VCaP (cell line): ENCODE measurements around the gene GPD1.
A peak's percentile ranks its signal among the peaks of the same experiment; 100 is the strongest.

Source experiments
- H3K27ac ChIP-seq: fragments of 450-650 bp; 2 replicates; pipeline ENCODE4 v1.5.1; 2017
- CTCF ChIP-seq: fragments of 450-650 bp; conservative IDR thresholded peaks from 2 replicates; pipeline ENCODE4 v1.5.1; 2017; ENCODE audit warnings: mild to moderate bottlenecking, moderate library complexity

The GPD1 gene

GRCh38 chr12:50084775-50085614 lies 18.8 kb upstream of the GPD1 start, which contains the start of gene SMARCD1:
Gene SMARCD1 (plus strand): TSS chr12:50085342. CDS start chr12:50085370, 28 bp downstream.
- peak; percentile 87 for TF ChIP-seq CTCF

GRCh38 chr12:50085615-50086072 lies 18.2 kb upstream of the GPD1 start:
- peak overlapping the region; percentile 97 for H3K27ac ChIP-seq

More at GRCh38 chr12:50084775-50085614, 18.8 kb upstream of the GPD1 start, which contains the start of gene SMARCD1:
- peak within 1 kb of the TSS; percentile 97 for H3K27ac ChIP-seq

GRCh38 chr12:50086148-50086547 lies 17.7 kb upstream of the GPD1 start:
- H3K27ac ChIP-seq = peak overlapping the region; percentile 97
- TF ChIP-seq CTCF = no peak

More at GRCh38 chr12:50085615-50086072, 18.2 kb upstream of the GPD1 start:
- no peak for TF ChIP-seq CTCF

GRCh38 chr12:50087151-50087550 lies 16.7 kb upstream of the GPD1 start:
- H3K27ac ChIP-seq = no peak overlapping the region
- no peak for TF ChIP-seq CTCF

- TF ChIP-seq CTCF = no peak
- H3K27ac ChIP-seq = 0 out of 2 replicates have a peak overlapping the region, but pooled peaks have one; percentile 4
Measured at GRCh38 chr12:50087995-50088394, 15.8 kb upstream of the GPD1 start.

GRCh38 chr12:50088577-50089335 lies 15.1 kb upstream of the GPD1 start:
- 0 out of 2 replicates have a peak overlapping the region, but pooled peaks have one; percentile 4 for H3K27ac ChIP-seq
- peak; percentile 94 for TF ChIP-seq CTCF

- no peak overlapping the region for H3K27ac ChIP-seq
- TF ChIP-seq CTCF = no peak
Measured at GRCh38 chr12:50089730-50090129, 14.1 kb upstream of the GPD1 start.
